Right cardiac atrium (tissue), 5 donors: ENCODE measurements around the gene FAR2. TPM values are rescaled to one million over a fixed set of nuclear protein-coding genes. Genes with fewer than 3 reads are reported as not detected.
"Not testable (repeated sequence)": the region's sequence is repeated elsewhere in the genome, so short reads cannot be mapped to it uniquely, and the experiment has no call there.

Experiments
- ATAC-seq, 2 donors: fragments of 200-7000 bp; cut with Tn5 transposase; one replicate each; pipeline versions ENCODE4 v1.8.0 to v1.9.1; 2020; ENCODE audit warnings: moderate library complexity in 2 of 2, mild to moderate bottlenecking in 1 of 2
- DNase-seq, 3 donors: peaks; one replicate each; pipeline ENCODE4 v3.0.0-alpha.2; 2020
- H3K27ac ChIP-seq: one replicate; pipeline ENCODE4 v1.5.1; 2013; ENCODE audit warnings: mild to moderate bottlenecking, low read length, control low read depth, moderate library complexity
- H3K27me3 ChIP-seq: one replicate; pipeline ENCODE4 v1.6.1; 2013; ENCODE audit not compliant: control insufficient read depth, insufficient read depth
- H3K4me1 ChIP-seq: one replicate; pipeline ENCODE4 v1.6.1; 2013; ENCODE audit warnings: low read length; ENCODE audit not compliant: control insufficient read depth, insufficient read depth
- H3K4me3 ChIP-seq: one replicate; pipeline ENCODE4 v1.5.1; 2013; ENCODE audit warnings: low read length, control low read depth
- H3K9me3 ChIP-seq: one replicate; pipeline ENCODE4 v1.6.1; 2013; ENCODE audit warnings: low read length; ENCODE audit not compliant: control insufficient read depth
- WGBS: extraction: QIAGEN DNeasy Blood & Tissue Kit; methylation state at CpG from one replicate; pipeline ENCODE4 v1.1.7; 2013; 5-methylcytosine and 5-hydroxymethylcytosine counted together
- intact Hi-C, 4 donors: fragments of 100-400 bp; cut with DNase I; formaldehyde crosslinking; loops; one replicate each; pipeline versions ENCODE4 v1.11.0 to v1.14.0; 2022 to 2023
- polyA plus RNA-seq: library from polyadenylated mRNA; stranded (reverse); fragments of 200-250 nt; gene quantifications from one replicate; pipeline ENCODE4 v1.2.3, GENCODE V29; 2013
- total RNA-seq, 4 donors: library from RNA; stranded (reverse); fragmentation: NEBNext Ultra II Directional; extraction: Animal tissue kit (Norgen Biotek cat#: 25700); gene quantifications; one replicate each; pipeline ENCODE4 v1.2.1, GENCODE V29; 2021
- donor health status: healthy with polysubstance abuse.
- donor health status: DM: no; HTN: yes; CAD: no.
- donor health status: DM: no; HTN: no; CAD: no.
- donor health status: DM: no; HTN: yes; CAD: no; lungs with severe emphysema.
- donor health status: DM: yes; HTN: yes; CAD: no.

The FAR2 gene
- total and polyA plus RNA-seq, 5 donors, result 2.5 to 9.7 (median 4.1) TPM

- 60% methylated on average over 4 of the region's 4 CpGs for WGBS
- peaks cover 7% of the 10 kb centered on the region for H3K4me1 ChIP-seq
- DNase-seq (no peak), ATAC-seq (no peak)
- H3K27me3 ChIP-seq, result no peaks in the 10 kb centered on the region
- H3K27ac ChIP-seq, result no peak overlapping the region
- no peaks in the 10 kb centered on the region for H3K9me3 ChIP-seq
- intact Hi-C loops, result no loop called here
- no peak overlapping the region for H3K4me3 ChIP-seq
Measured at GRCh38 chr12:29152981-29153630, 4.0 kb downstream of the FAR2 start.

- Histone ChIP-seq H3K27me3 (no peaks in the 10 kb centered on the region), H3K4me1 (peaks cover 7% of the 10 kb centered on the region), H3K27ac (no peak overlapping the region), H3K9me3 (no peaks in the 10 kb centered on the region), H3K4me3 (no peak overlapping the region)
- ATAC-seq (no peak), DNase-seq (no peak)
- 56% methylated on average over 1 of the region's 1 CpG for WGBS
- intact Hi-C loops, result no loop called here
Measured at GRCh38 chr12:29155079-29155478, 6.0 kb downstream of the FAR2 start.

GRCh38 chr12:29157486-29157946 lies 8.4 kb downstream of the FAR2 start:
- peaks cover 8% of the 10 kb centered on the region for H3K4me1 ChIP-seq
- H3K4me3 ChIP-seq, result peak overlapping the region; percentile 31
- no peak overlapping the region for H3K27ac ChIP-seq
- 39% methylated on average over 1 of the region's 1 CpG for WGBS
- intact Hi-C loops, result no loop called here
- ATAC-seq (no peak), DNase-seq (no peak)
- H3K9me3 ChIP-seq, result no peaks in the 10 kb centered on the region
- no peaks in the 10 kb centered on the region for H3K27me3 ChIP-seq

GRCh38 chr12:29158115-29158763 lies 9.2 kb downstream of the FAR2 start:
- H3K4me3 ChIP-seq, result no peak overlapping the region
- H3K4me1 ChIP-seq, result peaks cover 8% of the 10 kb centered on the region
- DNase-seq (peak in 2 of 3 donors; percentile 23 to 54), ATAC-seq (peak; percentile 72 to 78)
- no peak overlapping the region for H3K27ac ChIP-seq
- WGBS, result 65% methylated on average over 2 of the region's 2 CpGs
- H3K9me3 ChIP-seq, result no peaks in the 10 kb centered on the region
- intact Hi-C loops, result no loop called here
- no peaks in the 10 kb centered on the region for H3K27me3 ChIP-seq

GRCh38 chr12:29159661-29160060 lies 10.6 kb downstream of the FAR2 start:
- DNase-seq (no peak), ATAC-seq (no peak)
- intact Hi-C loops, result no loop called here
- Histone ChIP-seq H3K27ac (no peak overlapping the region), H3K9me3 (no peaks in the 10 kb centered on the region), H3K27me3 (no peaks in the 10 kb centered on the region), H3K4me3 (no peak overlapping the region), H3K4me1 (peaks cover 14% of the 10 kb centered on the region)
- WGBS, result 43% methylated on average over 3 of the region's 3 CpGs

GRCh38 chr12:29160230-29160629 lies 11.2 kb downstream of the FAR2 start:
- intact Hi-C loops, result no loop called here
- no peak overlapping the region for H3K4me3 ChIP-seq
- H3K9me3 ChIP-seq, result no peaks in the 10 kb centered on the region
- peaks cover 13% of the 10 kb centered on the region for H3K4me1 ChIP-seq
- ATAC-seq, result no peak
- no peak overlapping the region for H3K27ac ChIP-seq
- 76% methylated on average over 3 of the region's 3 CpGs for WGBS
- no peaks in the 10 kb centered on the region for H3K27me3 ChIP-seq
- no peak for DNase-seq

GRCh38 chr12:29163146-29163545 lies 14.1 kb downstream of the FAR2 start:
- no peak for DNase-seq
- Histone ChIP-seq H3K9me3 (no peaks in the 10 kb centered on the region), H3K27me3 (no peaks in the 10 kb centered on the region), H3K27ac (no peak overlapping the region), H3K4me3 (no peak overlapping the region), H3K4me1 (peaks cover 9% of the 10 kb centered on the region)
- ATAC-seq, result no peak
- WGBS, result 89% methylated on average over 4 of the region's 4 CpGs
- intact Hi-C loops, result no loop called here

- ATAC-seq (peak; percentile 85 to 89), DNase-seq (no peak)
- H3K4me3 ChIP-seq, result no peak overlapping the region
- no peaks in the 10 kb centered on the region for H3K9me3 ChIP-seq
- no peaks in the 10 kb centered on the region for H3K27me3 ChIP-seq
- intact Hi-C loops, result no loop called here
- 48% methylated on average over 7 of the region's 7 CpGs for WGBS
- peak overlapping the region; percentile 76 for H3K27ac ChIP-seq
- peaks cover 9% of the 10 kb centered on the region for H3K4me1 ChIP-seq
Measured at GRCh38 chr12:29164477-29165393, 15.7 kb downstream of the FAR2 start.

- no peak overlapping the region for H3K4me3 ChIP-seq
- DNase-seq, result no peak
- H3K27me3 ChIP-seq, result no peaks in the 10 kb centered on the region
- no peak for ATAC-seq
- no peaks in the 10 kb centered on the region for H3K9me3 ChIP-seq
- H3K27ac ChIP-seq, result no peak overlapping the region
- WGBS, result 68% methylated on average over 4 of the region's 4 CpGs
- peaks cover 7% of the 10 kb centered on the region for H3K4me1 ChIP-seq
- intact Hi-C loops, result no loop called here
Measured at GRCh38 chr12:29167445-29167844, 18.4 kb downstream of the FAR2 start.

GRCh38 chr12:29167988-29168387 lies 18.9 kb downstream of the FAR2 start:
- 75% methylated on average over 6 of the region's 6 CpGs for WGBS
- DNase-seq (no peak), ATAC-seq (no peak)
- H3K27me3 ChIP-seq, result no peaks in the 10 kb centered on the region
- no peak overlapping the region for H3K27ac ChIP-seq
- no peaks in the 10 kb centered on the region for H3K9me3 ChIP-seq
- intact Hi-C loops, result no loop called here
- peaks cover 7% of the 10 kb centered on the region for H3K4me1 ChIP-seq
- no peak overlapping the region for H3K4me3 ChIP-seq

GRCh38 chr12:29169978-29170377 lies 20.9 kb downstream of the FAR2 start:
- 47% methylated on average over 2 of the region's 2 CpGs for WGBS
- H3K4me3 ChIP-seq, H3K27me3 ChIP-seq, H3K9me3 ChIP-seq, H3K4me1 ChIP-seq, intact Hi-C loops, DNase-seq, H3K27ac ChIP-seq, ATAC-seq: not testable (repeated sequence)
